Mononuclear cell (primary cell): ENCODE results near the gene AS3MT. TPM values are rescaled to one million over a fixed set of nuclear protein-coding genes. Genes with fewer than 3 reads are reported as not detected.
"Not testable (repeated sequence)": the region's sequence is repeated elsewhere in the genome, so short reads cannot be mapped to it uniquely, and the experiment has no call there.

ENCODE experiments used
- H3K27me3 ChIP-seq: 2 replicates; pipeline ENCODE4 v1.6.0; 2011; ENCODE audit warnings: low read length, control low read depth; ENCODE audit not compliant: insufficient read depth
- H3K4me1 ChIP-seq: 2 replicates; pipeline ENCODE4 v1.5.1; 2011; ENCODE audit warnings: mild to moderate bottlenecking, low read length, control low read depth; ENCODE audit not compliant: insufficient read depth
- H3K4me3 ChIP-seq: 2 replicates; pipeline ENCODE4 v1.5.1; 2011; ENCODE audit warnings: mild to moderate bottlenecking, low read length, moderate library complexity
- H3K9me3 ChIP-seq: 2 replicates; pipeline ENCODE4 v1.5.1; 2011; ENCODE audit warnings: low read depth, mild to moderate bottlenecking, control low read depth, low read length
- total RNA-seq: library from RNA; depleted of rRNA; stranded (reverse); fragments of >200 nt; gene quantifications from one replicate; pipeline ENCODE4 v1.2.3, GENCODE V29; 2012

Gene AS3MT
- total RNA-seq, 1 donor = 1.7 TPM

DNA sequence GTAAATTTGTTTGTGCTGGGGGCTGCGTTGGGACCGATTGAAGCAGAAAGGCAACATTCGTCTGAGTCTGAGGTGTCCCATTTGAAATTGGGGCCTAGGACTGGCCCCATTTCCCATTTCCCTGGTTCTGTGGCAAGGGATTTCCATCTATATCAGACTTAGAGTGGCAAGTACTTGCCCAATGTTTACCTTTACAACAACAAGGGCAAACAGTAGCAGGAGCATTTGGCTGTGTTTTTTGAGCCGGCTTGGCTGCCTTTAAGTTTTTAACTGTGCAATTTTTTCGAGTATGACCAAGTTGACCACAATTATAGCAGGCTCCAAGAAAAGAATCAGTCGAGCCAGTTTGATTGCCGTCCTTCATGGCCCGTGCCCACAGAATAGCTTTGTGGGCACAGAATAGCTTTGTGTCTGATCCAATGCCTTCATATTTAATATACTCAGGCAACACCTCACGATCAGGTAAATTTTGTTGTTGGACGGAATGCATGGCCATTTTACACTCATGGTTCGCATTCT is 27.4 kb upstream of the AS3MT start:
- no peak overlapping the region for H3K4me3 ChIP-seq
- no peaks in the 10 kb centered on the region for H3K27me3 ChIP-seq
- no peaks in the 10 kb centered on the region for H3K9me3 ChIP-seq
- no peaks in the 10 kb centered on the region for H3K4me1 ChIP-seq

DNA sequence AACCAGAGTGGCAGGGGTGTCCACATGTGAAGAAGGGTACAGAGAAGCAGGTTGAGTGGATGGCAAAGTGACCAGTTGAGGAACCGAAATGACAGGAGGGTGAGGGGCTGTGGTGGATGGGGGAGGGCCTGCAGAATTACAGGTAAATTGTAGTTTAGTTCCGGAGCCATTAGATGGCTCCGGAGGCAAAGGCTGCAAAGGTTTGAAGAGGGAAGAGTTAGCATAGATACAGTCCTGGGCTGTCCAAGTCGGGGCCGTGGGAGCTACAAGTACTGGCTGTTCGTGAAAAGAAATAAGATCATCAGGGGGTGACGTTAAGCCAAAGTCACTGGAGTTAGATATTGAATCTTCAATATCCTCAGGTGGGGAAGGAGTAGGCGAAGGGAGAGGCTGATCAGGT is 26.1 kb upstream of the AS3MT start:
- H3K4me1 ChIP-seq, H3K9me3 ChIP-seq, H3K27me3 ChIP-seq, H3K4me3 ChIP-seq: not testable (repeated sequence)

DNA sequence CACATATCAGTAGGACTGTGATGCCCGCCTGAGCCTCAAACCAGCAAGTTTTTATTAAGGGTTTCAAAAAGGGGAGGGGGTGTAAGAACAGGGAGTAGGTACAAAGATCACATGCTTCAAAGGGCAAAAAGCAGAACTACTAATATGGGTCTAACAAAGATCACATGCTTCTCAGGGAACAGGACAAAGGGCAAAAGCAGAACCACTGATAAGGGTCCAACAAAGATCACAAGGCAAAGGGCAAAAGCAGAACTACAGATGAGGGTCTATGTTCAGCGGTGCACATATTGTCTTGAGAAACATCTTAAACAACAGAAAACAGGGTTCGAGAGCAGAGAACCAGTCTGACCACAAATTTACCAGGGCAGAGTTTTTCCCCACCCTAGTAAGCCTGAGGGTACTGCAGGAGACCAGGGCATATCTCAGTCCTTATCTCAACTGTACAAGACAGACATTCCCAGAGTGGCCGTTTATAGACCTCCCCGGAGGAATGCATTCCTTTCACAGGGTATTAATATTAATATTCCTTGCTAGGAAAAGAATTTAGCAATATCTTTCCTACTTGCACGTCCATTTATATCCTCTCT is 25.0 kb upstream of the AS3MT start:
- not testable (repeated sequence) for H3K9me3 ChIP-seq, H3K4me3 ChIP-seq, H3K4me1 ChIP-seq, H3K27me3 ChIP-seq

DNA sequence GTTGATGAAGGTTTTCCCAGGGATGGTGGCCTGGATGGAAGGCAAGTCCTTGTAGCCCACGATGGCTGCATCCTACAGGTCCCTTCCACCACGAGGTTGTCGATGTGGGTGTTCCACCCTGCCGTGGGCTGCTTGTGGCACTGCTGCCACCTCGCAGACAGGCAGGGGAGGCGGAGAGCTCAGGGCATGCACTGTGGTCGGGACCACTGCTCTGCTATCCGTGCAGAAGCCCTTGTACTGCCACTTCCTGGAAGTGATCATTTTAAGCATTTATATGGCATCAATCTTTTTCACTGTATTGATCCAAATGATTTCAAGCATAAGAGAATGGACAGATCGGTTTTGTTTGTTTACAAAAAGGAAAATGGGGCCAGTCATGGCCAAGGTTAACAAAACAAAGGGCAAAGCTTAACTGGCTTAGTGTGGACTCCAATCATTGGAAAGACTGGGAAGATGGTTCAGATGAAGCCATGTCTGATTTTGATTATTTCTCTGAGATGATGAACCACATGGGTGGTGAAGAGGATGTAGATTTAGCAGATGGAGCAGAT is 23.8 kb upstream of the AS3MT start:
- no peaks in the 10 kb centered on the region for H3K9me3 ChIP-seq
- no peak overlapping the region for H3K4me3 ChIP-seq
- H3K27me3 ChIP-seq = no peaks in the 10 kb centered on the region
- H3K4me1 ChIP-seq = no peaks in the 10 kb centered on the region

DNA sequence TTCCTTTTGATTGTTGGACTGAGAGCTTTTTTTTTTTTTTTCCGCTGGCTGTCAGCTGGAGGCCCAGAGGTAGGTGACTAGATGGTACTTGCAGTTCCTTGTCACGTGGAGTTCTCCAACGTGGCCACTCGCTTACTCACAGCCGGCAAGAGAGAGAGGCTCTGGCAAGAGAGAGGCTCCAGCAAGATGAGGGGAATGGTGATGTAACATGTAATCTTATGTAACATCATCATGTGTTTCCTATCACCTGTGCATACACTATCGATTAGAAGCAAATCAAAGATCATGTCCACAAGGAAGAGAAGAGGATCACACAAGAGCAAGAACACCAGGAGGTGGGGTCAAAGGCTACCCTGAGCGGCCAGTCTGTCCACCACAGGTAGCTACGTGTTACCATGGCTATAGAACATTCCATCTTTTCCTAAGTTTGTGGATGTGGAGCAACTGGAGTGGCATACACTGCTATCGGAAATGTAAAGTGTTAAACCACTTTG is 19.2 kb upstream of the AS3MT start:
- H3K27me3 ChIP-seq = no peaks in the 10 kb centered on the region
- no peaks in the 10 kb centered on the region for H3K9me3 ChIP-seq
- H3K4me1 ChIP-seq = peaks cover 6% of the 10 kb centered on the region
- H3K4me3 ChIP-seq = no peak overlapping the region

DNA sequence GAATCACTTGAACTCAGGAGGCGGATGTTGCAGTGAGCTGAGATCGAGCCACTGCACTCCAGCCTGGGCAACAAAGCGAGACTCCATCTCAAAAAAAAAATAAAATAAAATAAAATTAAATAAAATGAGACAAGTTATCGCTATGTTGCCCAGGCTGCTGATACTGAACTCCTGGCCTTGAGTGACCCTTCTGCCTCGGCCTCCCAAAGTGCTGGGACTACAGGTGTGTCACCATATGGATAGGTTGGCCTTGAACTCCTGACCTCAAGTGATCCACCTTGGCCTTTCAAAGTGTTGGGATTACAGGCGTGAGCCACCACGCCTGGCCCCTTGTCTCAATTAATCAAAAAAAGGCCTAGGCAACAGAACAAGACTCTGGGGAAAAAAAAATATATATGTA is 16.0 kb upstream of the AS3MT start:
- not testable (repeated sequence) for H3K27me3 ChIP-seq, H3K9me3 ChIP-seq, H3K4me3 ChIP-seq
- H3K4me1 ChIP-seq = peaks cover 16% of the 10 kb centered on the region

DNA sequence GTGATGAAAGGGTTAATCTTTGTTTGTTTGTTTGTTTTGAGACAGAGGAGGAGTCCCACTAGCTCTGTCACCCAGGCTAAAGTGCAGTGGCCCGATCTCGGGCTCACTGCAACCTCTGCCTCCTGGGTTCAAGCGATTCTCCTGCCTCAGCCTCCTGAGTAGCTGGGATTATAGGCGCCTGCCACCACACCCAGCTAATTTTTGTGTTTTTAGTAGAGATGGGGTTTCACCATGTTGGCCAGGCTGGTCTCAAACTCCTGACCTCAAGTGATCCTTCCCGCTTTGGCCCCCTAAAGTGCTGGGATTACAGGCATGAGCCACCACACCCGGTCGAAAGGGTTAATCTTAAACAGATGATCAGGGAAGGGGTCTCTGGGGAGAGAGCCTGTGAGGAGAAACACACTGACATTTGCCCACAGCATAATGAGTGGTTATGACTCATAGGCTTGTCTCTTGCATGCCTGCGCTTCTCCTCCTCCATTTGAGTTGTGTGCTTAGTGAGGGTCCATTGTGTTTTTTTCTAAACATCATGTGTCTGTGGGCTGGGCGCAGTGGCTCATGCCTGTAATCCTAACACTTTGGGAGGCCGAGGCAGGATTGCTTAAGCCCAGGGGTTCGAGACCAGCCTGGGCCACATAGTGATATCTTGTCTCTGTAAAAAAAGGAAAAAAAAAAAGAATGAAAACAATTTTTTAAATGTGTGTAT is 13.4 kb upstream of the AS3MT start:
- H3K4me1 ChIP-seq = peaks cover 16% of the 10 kb centered on the region
- not testable (repeated sequence) for H3K4me3 ChIP-seq, H3K9me3 ChIP-seq, H3K27me3 ChIP-seq

DNA sequence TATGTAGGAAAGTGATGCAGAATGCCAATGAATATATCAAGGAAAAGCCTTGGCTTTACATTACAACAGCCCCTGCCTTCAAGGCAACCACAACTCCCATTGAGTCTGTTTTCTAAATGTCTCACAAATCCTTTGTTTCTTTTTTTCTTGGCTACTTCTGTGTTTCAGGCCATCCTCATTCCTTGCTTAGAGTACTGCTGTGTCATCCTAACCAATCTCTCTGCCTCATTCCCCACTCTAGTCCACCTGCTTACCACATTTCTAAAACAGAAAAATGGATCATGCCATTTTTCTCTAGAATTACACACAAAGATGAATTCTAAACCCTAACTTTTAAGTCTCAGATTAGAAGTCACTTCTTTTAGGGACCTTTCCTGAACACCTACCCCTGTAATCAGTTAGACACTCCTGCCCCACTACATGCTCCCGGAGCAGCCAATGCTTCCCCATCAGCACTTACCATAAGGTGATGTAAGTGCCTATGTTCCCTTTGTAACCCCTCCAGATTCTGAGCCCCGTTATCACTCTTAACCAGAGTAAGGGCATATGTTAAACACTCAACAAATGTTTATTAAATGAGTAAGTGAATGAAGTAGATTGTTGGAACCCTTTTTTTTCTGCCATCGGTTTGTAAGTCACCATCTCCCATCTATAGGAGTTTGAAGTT is 12.4 kb upstream of the AS3MT start:
- H3K9me3 ChIP-seq = no peaks in the 10 kb centered on the region
- peaks cover 16% of the 10 kb centered on the region for H3K4me1 ChIP-seq
- no peak overlapping the region for H3K4me3 ChIP-seq
- no peaks in the 10 kb centered on the region for H3K27me3 ChIP-seq

DNA sequence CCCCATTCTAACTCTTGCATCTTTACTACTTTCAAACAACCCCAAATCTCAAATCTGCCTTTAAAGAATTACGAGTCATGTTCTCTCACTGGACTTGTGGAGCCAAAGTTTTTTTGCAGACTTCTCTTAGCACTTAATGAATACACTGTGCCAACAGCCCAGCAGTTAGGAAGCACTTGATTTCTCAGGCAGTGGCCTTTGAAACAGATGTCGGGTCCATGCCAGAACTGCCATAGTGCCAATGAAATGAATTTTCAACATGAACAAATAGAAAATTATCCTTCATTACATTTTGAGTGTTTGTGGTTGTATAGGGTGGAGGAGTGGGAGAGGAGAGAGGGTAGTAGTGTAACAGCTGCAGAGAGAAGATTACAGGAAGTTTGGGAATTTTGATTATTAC is 9.4 kb upstream of the AS3MT start:
- H3K27me3 ChIP-seq = no peaks in the 10 kb centered on the region
- no peak overlapping the region for H3K4me3 ChIP-seq
- H3K4me1 ChIP-seq = peaks cover 12% of the 10 kb centered on the region
- H3K9me3 ChIP-seq = no peaks in the 10 kb centered on the region

DNA sequence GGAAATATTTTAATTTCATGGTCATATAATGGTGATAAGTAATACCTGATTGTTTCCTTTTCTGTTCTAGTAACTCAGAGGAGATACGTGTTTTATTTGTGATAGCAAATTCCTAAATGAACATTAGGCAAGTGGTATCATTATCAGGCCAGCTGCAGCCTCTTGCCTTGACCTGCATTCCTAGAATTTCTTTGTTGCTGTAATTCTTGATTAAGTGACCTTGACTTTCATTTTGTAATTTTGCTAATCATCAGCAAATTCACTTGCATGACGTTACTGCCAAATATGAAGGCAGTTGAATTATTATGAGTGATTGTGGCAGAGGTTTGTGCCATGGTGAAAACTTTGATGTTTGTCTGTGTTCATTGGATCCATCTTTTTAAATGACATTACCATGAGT is 5.6 kb upstream of the AS3MT start:
- H3K4me1 ChIP-seq = no peaks in the 10 kb centered on the region
- H3K27me3 ChIP-seq = peaks cover 7% of the 10 kb centered on the region
- no peaks in the 10 kb centered on the region for H3K9me3 ChIP-seq
- H3K4me3 ChIP-seq = no peak overlapping the region

DNA sequence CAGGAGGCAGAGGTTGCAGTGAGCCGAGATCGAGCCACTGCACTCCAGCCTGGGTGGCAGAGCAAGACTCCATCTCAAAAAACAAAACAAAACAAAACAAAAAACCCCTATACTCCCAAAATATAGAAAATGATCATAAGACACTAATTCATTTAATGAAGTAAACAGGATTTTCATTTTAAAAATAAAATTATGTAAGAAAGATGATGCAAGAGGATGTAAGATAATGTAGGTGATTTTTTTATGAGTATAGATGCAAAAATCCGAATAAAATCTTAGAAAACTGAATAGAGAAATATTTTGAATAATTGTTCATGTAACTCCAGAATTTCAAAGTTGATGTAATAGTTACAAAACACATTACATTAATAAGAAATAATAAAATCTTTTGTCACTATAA is 3.6 kb upstream of the AS3MT start:
- no peak overlapping the region for H3K4me3 ChIP-seq
- no peaks in the 10 kb centered on the region for H3K9me3 ChIP-seq
- H3K27me3 ChIP-seq = peaks cover 22% of the 10 kb centered on the region
- no peaks in the 10 kb centered on the region for H3K4me1 ChIP-seq

DNA sequence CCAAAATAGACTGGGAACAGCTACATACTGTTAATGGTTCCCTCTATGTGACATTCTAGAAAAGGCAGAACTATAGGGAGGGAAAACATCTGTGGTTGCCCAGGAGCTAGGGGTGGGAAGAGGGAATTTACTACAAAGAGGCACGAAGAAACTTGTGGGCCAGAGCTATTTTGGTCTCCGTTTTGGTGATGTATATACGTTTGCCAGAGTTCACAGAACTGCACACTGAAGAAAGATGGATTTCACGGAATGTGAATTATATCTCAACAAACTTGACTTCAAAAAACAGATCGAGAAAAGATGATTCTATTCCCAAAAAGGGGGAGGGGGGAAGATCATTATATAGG is 386 bp upstream of the AS3MT start:
- Histone ChIP-seq H3K27me3 (peaks cover 23% of the 10 kb centered on the region), H3K4me1 (no peaks in the 10 kb centered on the region), H3K4me3 (no peak overlapping the region), H3K9me3 (no peaks in the 10 kb centered on the region)

DNA sequence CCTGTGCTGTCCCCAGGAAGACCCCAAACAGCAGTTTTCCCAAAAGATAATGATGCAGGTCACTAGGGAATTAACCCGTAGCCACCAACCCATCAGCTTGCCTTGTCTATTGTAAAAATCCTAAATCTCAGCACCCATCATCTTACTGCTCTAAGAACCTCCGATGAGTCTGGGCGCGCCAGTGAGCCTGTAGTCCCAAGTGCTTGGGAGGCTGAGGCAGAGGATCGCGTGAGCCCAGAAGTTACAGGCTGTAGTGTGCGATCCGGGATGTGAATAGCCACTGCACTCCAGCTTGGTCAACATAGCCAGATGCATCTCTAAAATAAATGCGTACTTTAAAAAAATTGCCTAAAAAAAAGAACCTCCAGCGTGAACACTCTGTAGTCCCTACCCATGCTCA is 951 bp downstream of the AS3MT start:
- H3K9me3 ChIP-seq = no peaks in the 10 kb centered on the region
- H3K4me3 ChIP-seq = no peak overlapping the region
- H3K27me3 ChIP-seq = peaks cover 23% of the 10 kb centered on the region
- H3K4me1 ChIP-seq = no peaks in the 10 kb centered on the region

DNA sequence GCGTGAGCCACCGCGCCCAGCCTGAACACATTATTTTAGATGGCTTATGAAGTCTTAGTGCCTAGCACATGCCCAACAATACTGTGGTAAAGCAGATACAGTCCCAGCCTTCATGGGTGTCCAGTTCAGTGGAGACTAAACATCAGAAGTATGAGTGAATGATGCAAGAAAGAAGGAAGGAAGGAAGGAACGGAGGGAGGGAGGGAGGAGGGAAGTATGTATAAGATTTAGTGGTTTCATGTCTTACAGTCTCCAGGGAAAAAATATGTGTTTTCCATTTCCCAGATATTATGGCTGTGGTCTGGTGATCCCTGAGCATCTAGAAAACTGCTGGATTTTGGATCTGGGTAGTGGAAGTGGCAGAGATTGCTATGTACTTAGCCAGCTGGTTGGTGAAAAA is 2.9 kb downstream of the AS3MT start:
- H3K4me1 ChIP-seq = no peaks in the 10 kb centered on the region
- no peaks in the 10 kb centered on the region for H3K9me3 ChIP-seq
- no peak overlapping the region for H3K4me3 ChIP-seq
- peaks cover 23% of the 10 kb centered on the region for H3K27me3 ChIP-seq

DNA sequence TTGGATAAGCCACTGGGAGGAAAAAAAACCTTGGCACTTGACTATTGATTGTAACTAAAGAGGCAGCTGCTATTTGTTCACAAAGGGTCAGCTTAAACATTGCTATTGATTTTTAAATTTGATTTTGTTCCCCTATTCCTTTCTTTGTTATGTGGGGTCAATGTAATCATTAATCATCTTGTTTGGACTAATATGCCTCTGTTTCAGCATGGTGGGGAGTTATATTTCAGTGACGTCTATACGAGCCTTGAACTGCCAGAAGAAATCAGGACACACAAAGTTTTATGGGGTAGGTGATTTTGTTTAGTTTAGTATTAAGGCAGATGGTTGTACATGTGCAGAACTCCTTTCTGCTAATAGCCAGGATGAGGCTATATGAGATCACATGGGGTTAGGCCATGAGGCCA is 7.5 kb downstream of the AS3MT start:
- Histone ChIP-seq H3K9me3 (no peaks in the 10 kb centered on the region), H3K27me3 (no peaks in the 10 kb centered on the region), H3K4me3 (no peak overlapping the region), H3K4me1 (no peaks in the 10 kb centered on the region)
